SK-N-SH (cell line): Measurements from ENCODE around the gene RRP1B. TPM values are rescaled to one million over a fixed set of nuclear protein-coding genes. Genes with fewer than 3 reads are reported as not detected.

Source experiments
- CTCF ChIA-PET: fragments of 300-600, 350-600 bp; formaldehyde crosslinking; extraction: SDS; loops from one replicate; lab custom pipeline; 2021; lab: Yijun Ruan, JAX
- POLR2A ChIA-PET: fragments of 350-600 bp; sonication (Branson Sonifier 250); formaldehyde crosslinking; extraction: SDS; loops from one replicate; lab custom pipeline; 2020; ENCODE audit warnings: antibody characterized with exemption, inconsistent platforms; lab: Yijun Ruan, JAX
- DNase-seq: peaks from one replicate; pipeline ENCODE4 v3.0.0; 2012
- H2AFZ ChIP-seq: fragments of 200-600 bp; sonication (generic); 2 replicates; pipeline ENCODE4 v1.8.1; 2016; ENCODE audit warnings: antibody characterized with exemption, mild to moderate bottlenecking, low read depth
- H3F3A ChIP-seq: fragments of 200-600 bp; sonication (generic); replicated peaks from 2 replicates; pipeline ENCODE3; 2016; ENCODE audit warnings: antibody characterized with exemption, mild to moderate bottlenecking; ENCODE audit not compliant: insufficient read depth
- H3K27ac ChIP-seq, 2 experiments: fragments of 200-500 bp in 1 of 2; fragments of 200-600 bp in 1 of 2; sonication (Bioruptor generic) in 1 of 2; sonication (generic), shearing (Covaris generic) in 1 of 2; 2 replicates each; pipeline versions ENCODE4 v1.5.1 to v1.6.1; 2014 to 2016; ENCODE audit warnings: low read depth in 2 of 2, inconsistent platforms in 1 of 2, low read length in 1 of 2, mild to moderate bottlenecking in 1 of 2, mixed read lengths in 1 of 2
- H3K27me3 ChIP-seq: fragments of 200-600 bp; sonication (generic), shearing (Covaris generic); 2 replicates; pipeline ENCODE4 v1.6.1; 2016; ENCODE audit warnings: mixed run types; ENCODE audit not compliant: insufficient read depth
- H3K36me3 ChIP-seq, 2 experiments: fragments of 200-500 bp in 1 of 2; fragments of 200-600 bp in 1 of 2; sonication (Bioruptor generic) in 1 of 2; sonication (generic) in 1 of 2; replicated peaks in 1 of 2; 2 replicates each; pipeline versions ENCODE3 to v1.5.1; 2014 to 2016; ENCODE audit warnings: low read length in 1 of 2, mild to moderate bottlenecking in 1 of 2; ENCODE audit not compliant: insufficient read depth in 2 of 2, control insufficient read depth in 1 of 2
- H3K4me1 ChIP-seq, 2 experiments: fragments of 200-500 bp in 1 of 2; fragments of 200-600 bp in 1 of 2; sonication (Bioruptor generic) in 1 of 2; sonication (generic), shearing (Covaris generic) in 1 of 2; 2 replicates each; pipeline versions ENCODE4 v1.5.1 to v1.6.1; 2014 to 2016; ENCODE audit warnings: low read depth in 1 of 2, low read length in 1 of 2, mixed run types in 1 of 2; ENCODE audit not compliant: insufficient read depth in 2 of 2, control insufficient read depth in 1 of 2
- H3K4me2 ChIP-seq: fragments of 200-600 bp; sonication (generic), shearing (Covaris generic); 2 replicates; pipeline ENCODE4 v1.6.1; 2017; ENCODE audit warnings: mixed run types
- H3K4me3 ChIP-seq, 2 experiments: fragments of 200-500 bp in 1 of 2; fragments of 200-600 bp in 1 of 2; sonication (Bioruptor generic) in 1 of 2; sonication (generic), shearing (Covaris generic) in 1 of 2; 2 replicates each; pipeline versions ENCODE4 v1.5.1 to v1.8.1; 2014 to 2016; ENCODE audit warnings: low read depth in 2 of 2, inconsistent platforms in 1 of 2, low read length in 1 of 2, mild to moderate bottlenecking in 1 of 2, mixed read lengths in 1 of 2, moderate library complexity in 1 of 2
- H3K79me2 ChIP-seq: fragments of 200-600 bp; sonication (generic); 2 replicates; pipeline ENCODE4 v1.8.1; 2017; ENCODE audit warnings: mild to moderate bottlenecking; ENCODE audit not compliant: insufficient read depth
- H3K9ac ChIP-seq: fragments of 200-600 bp; sonication (generic); 2 replicates; pipeline ENCODE4 v1.6.1; 2017; ENCODE audit warnings: mixed run types
- H3K9me2 ChIP-seq: fragments of 200-600 bp; sonication (generic); 2 replicates; pipeline ENCODE4 v1.6.1; 2017; ENCODE audit warnings: mixed run types
- H3K9me3 ChIP-seq: fragments of 200-600 bp; sonication (generic); 2 replicates; pipeline ENCODE4 v1.6.1; 2017; ENCODE audit warnings: mixed run types, mild to moderate bottlenecking, moderate library complexity
- H4K20me1 ChIP-seq: fragments of 200-600 bp; sonication (generic); 2 replicates; pipeline ENCODE4 v1.6.1; 2017; ENCODE audit warnings: mild to moderate bottlenecking, mixed run types; ENCODE audit not compliant: insufficient read depth
- EP300 ChIP-seq, 2 experiments: IDR thresholded peaks; 2 replicates each; pipeline versions ENCODE4 v1.4.0 to v1.6.1; 2012; ENCODE audit warnings: borderline replicate concordance in 1 of 2, low read depth in 1 of 2, low read length in 1 of 2
- FOSL2 ChIP-seq: IDR thresholded peaks from 2 replicates; pipeline ENCODE4 v1.4.0; 2012; ENCODE audit warnings: low read depth, mild to moderate bottlenecking, moderate library complexity, borderline replicate concordance
- GATA2 ChIP-seq: sonication (generic); formaldehyde crosslinking; IDR thresholded peaks from 2 replicates; pipeline ENCODE4 v1.5.0; 2020; ENCODE audit warnings: mild to moderate bottlenecking, missing genetic modification reagents
- JUND ChIP-seq: IDR thresholded peaks from 2 replicates; pipeline ENCODE4 v1.4.0; 2012
- NRF1 ChIP-seq: IDR thresholded peaks from 2 replicates; pipeline ENCODE4 v1.6.1; 2012; ENCODE audit warnings: low read depth, mild to moderate bottlenecking, low read length
- POLR2AphosphoS5 ChIP-seq: IDR thresholded peaks from 2 replicates; pipeline ENCODE4 v1.6.1; 2012; ENCODE audit warnings: low read depth, low read length
- RAD21 ChIP-seq: IDR thresholded peaks from 2 replicates; pipeline ENCODE4 v1.6.1; 2012; ENCODE audit warnings: mild to moderate bottlenecking, low read length
- RCOR1 ChIP-seq: fragments of 150-350 bp; IDR thresholded peaks from 2 replicates; pipeline ENCODE4 v1.6.1; 2017; ENCODE audit warnings: antibody characterized with exemption, low read length
- TCF12 ChIP-seq: IDR thresholded peaks from 2 replicates; pipeline ENCODE4 v1.4.0; 2012
- WGBS: methylation state at CpG from one replicate; pipeline ENCODE4 v1.1.6; 2017; ENCODE audit warnings: low lambda C conversion rate; 5-methylcytosine and 5-hydroxymethylcytosine counted together
- polyA plus RNA-seq, 3 experiments: library from polyadenylated mRNA; depleted of rRNA; stranded (reverse); fragments of >200 nt; gene quantifications; 2 replicates each; pipeline ENCODE4 v1.2.3, GENCODE V29; 2012
- TF ChIP-seq, protein P1 (sequence below): fragments of 200-600 bp; sonication (generic); IDR thresholded peaks from 2 replicates; pipeline ENCODE4 v1.6.1; 2017; ENCODE audit warnings: antibody characterized with exemption, mild to moderate bottlenecking, moderate library complexity
- TF ChIP-seq, protein P2 (sequence below): IDR thresholded peaks from 2 replicates; pipeline ENCODE4 v1.4.0; 2012; ENCODE audit warnings: low read depth, borderline replicate concordance
- TF ChIP-seq, protein P3 (sequence below): IDR thresholded peaks from 2 replicates; pipeline ENCODE4 v1.4.0; 2012; ENCODE audit warnings: low read depth

RRP1B gene
- polyA plus RNA-seq, 1 of the 3 experiments (the other 2 are of a cell fraction), result 10.4 TPM

DNA sequence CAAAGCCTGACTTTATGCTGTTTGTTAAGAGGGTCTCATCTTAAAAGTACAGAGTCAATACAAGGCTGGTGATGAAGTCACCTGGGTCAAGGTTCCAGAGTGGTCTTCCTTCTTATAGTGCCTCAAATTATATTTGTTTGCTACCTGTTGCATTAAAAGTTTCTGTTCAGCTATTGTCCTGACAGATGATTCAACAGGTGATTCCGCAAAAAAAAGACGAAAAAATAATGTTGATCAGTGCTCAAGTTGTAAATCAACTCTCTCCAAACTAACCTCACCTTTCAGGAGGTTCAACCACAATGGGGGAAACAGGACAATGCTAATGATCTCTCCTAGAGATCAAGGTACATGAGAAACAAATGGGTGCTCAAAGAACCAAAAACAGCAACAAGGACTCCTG, 35.8 kb upstream of the RRP1B start:
- H3K36me3 ChIP-seq, result peaks cover 0 to 4% of the 10 kb centered on the region in 2 experiments
- no peak overlapping the region for H3K9ac ChIP-seq
- no peaks in the 10 kb centered on the region for H3F3A ChIP-seq
- H3K27me3 ChIP-seq, result no peaks in the 10 kb centered on the region
- no peak overlapping the region for H3K4me3 ChIP-seq
- H3K9me3 ChIP-seq, result no peaks in the 10 kb centered on the region
- H2AFZ ChIP-seq, result no peak overlapping the region
- peaks cover 0 to 6% of the 10 kb centered on the region in 2 experiments; a peak in 1 of 4 replicates for H3K4me1 ChIP-seq
- TF ChIP-seq, protein P1, sequence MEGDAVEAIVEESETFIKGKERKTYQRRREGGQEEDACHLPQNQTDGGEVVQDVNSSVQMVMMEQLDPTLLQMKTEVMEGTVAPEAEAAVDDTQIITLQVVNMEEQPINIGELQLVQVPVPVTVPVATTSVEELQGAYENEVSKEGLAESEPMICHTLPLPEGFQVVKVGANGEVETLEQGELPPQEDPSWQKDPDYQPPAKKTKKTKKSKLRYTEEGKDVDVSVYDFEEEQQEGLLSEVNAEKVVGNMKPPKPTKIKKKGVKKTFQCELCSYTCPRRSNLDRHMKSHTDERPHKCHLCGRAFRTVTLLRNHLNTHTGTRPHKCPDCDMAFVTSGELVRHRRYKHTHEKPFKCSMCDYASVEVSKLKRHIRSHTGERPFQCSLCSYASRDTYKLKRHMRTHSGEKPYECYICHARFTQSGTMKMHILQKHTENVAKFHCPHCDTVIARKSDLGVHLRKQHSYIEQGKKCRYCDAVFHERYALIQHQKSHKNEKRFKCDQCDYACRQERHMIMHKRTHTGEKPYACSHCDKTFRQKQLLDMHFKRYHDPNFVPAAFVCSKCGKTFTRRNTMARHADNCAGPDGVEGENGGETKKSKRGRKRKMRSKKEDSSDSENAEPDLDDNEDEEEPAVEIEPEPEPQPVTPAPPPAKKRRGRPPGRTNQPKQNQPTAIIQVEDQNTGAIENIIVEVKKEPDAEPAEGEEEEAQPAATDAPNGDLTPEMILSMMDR, result no peak
- TF ChIP-seq EP300 (IDR thresholded peaks at IDR 0.05; ENCODE audit: borderline replicate concordance in 1 of 2, low read depth in 1 of 2, low read length in 1 of 2) (no peak), POLR2AphosphoS5 (no peak), GATA2 (no peak), RCOR1 (no peak), JUND (no peak), TCF12 (no peak)
- TF ChIP-seq, protein P2, sequence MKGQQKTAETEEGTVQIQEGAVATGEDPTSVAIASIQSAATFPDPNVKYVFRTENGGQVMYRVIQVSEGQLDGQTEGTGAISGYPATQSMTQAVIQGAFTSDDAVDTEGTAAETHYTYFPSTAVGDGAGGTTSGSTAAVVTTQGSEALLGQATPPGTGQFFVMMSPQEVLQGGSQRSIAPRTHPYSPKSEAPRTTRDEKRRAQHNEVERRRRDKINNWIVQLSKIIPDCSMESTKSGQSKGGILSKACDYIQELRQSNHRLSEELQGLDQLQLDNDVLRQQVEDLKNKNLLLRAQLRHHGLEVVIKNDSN, result no peak
- ChIA-PET CTCF (interaction anchor here (0.6 to 2.9 kb wide), 3 partner anchors 12 to 33 kb away, joined by 3 to 12 read pairs (median 3); no protein-coding TSS in a partner anchor), POLR2A (no interaction called here)
- no peaks in the 10 kb centered on the region for H3K79me2 ChIP-seq
- H3K27ac ChIP-seq, result no peak overlapping the region
- no peaks in the 10 kb centered on the region for H3K9me2 ChIP-seq
- DNase-seq, result no peak
- no peak overlapping the region for H3K4me2 ChIP-seq
- WGBS, result 77% methylated on average over 2 of the region's 2 CpGs
- H4K20me1 ChIP-seq, result no peaks in the 10 kb centered on the region

DNA sequence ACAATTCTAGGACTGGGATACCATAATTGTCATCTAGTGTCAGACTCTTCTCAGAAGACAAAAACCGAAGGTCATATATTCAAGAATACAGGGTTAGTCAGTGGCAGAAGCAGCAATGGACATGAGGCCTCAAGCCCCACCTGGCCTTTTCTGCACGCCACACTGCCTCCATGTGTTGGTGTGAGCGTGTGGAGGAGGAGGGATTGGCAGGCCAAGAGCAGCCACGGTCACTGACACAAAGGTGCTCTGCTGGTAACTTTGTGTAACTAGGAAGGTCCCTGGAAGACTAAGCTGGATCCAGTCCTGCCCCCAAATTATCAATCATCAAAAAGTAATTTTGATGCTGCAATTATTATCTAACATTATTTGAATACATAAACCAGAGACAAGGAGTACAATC, 35.0 kb upstream of the RRP1B start:
- Histone ChIP-seq H3K36me3 (peaks cover 0 to 4% of the 10 kb centered on the region in 2 experiments), H3K4me3 (no peak overlapping the region), H3F3A (no peaks in the 10 kb centered on the region), H3K4me2 (no peak overlapping the region), H2AFZ (no peak overlapping the region), H3K27me3 (no peaks in the 10 kb centered on the region), H3K9me3 (no peaks in the 10 kb centered on the region), H3K9ac (no peak overlapping the region), H3K27ac (no peak overlapping the region), H3K9me2 (no peaks in the 10 kb centered on the region), H3K79me2 (no peaks in the 10 kb centered on the region), H3K4me1 (peaks cover 0 to 6% of the 10 kb centered on the region in 2 experiments; a peak in 1 of 4 replicates), H4K20me1 (no peaks in the 10 kb centered on the region)
- no peak for DNase-seq
- 88% methylated on average over 4 of the region's 4 CpGs for WGBS
- POLR2A ChIA-PET, result no interaction called here
- TF ChIP-seq RAD21, result 0 out of 2 replicates have a peak, but pooled peaks have one; percentile 4
- no peak for TF ChIP-seq NRF1
- TF ChIP-seq, protein P3, sequence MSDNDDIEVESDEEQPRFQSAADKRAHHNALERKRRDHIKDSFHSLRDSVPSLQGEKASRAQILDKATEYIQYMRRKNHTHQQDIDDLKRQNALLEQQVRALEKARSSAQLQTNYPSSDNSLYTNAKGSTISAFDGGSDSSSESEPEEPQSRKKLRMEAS, result no peak
- TF ChIP-seq FOSL2, result no peak
- CTCF ChIA-PET, result interaction anchor here (1.2 to 2.9 kb wide), 2 partner anchors 13 to 23 kb away, joined by 4 to 12 read pairs; no protein-coding TSS in a partner anchor
